PC-9 (cell line): Measurements from ENCODE around the gene TOX3. TPM values are rescaled to one million over a fixed set of nuclear protein-coding genes. Genes with fewer than 3 reads are reported as not detected.

Experiments
- Bru-seq: library from RNA; stranded (reverse); fragments of 400-500 nt; gene quantifications from one replicate; lab custom pipeline; 2021; lab: Mats Ljungman, UMichigan
- BruChase-seq, 2 experiments: library from RNA; stranded (reverse); fragments of 400-500 nt; gene quantifications; one replicate each; lab custom pipeline; 2021; lab: Mats Ljungman, UMichigan
- BruUV-seq: library from RNA; stranded (reverse); fragments of 400-500 nt; replicated peaks from 2 replicates; lab custom pipeline; 2021; lab: Mats Ljungman, UMichigan
- CTCF ChIA-PET: fragments of 300-600 bp; sonication (Branson Sonifier 250); formaldehyde crosslinking; loops from one replicate; lab custom pipeline; 2022; ENCODE audit warnings: antibody characterized with exemption; lab: Charles Lee
- POLR2A ChIA-PET: fragments of 300-600 bp; sonication (Branson Sonifier 250); formaldehyde crosslinking; loops from one replicate; lab custom pipeline; 2022; ENCODE audit warnings: antibody characterized with exemption; ENCODE audit not compliant: unreplicated experiment; lab: Charles Lee
- DNase-seq, 2 experiments: peaks; one replicate each; pipeline versions ENCODE4 v3.0.0 to v3.0.0-alpha.2; 2015 to 2022; ENCODE audit warnings: mixed read lengths in 1 of 2
- H2AFZ ChIP-seq: fragments of 200-600 bp; sonication (generic); 2 replicates; pipeline ENCODE4 v1.8.1; 2017; ENCODE audit warnings: antibody characterized with exemption
- H3F3A ChIP-seq: fragments of 200-600 bp; sonication (generic); 2 replicates; pipeline ENCODE4 v1.8.1; 2017; ENCODE audit warnings: antibody characterized with exemption, mild to moderate bottlenecking, low read depth; ENCODE audit not compliant: insufficient read depth
- H3K27ac ChIP-seq: fragments of 200-600 bp; sonication (generic); 2 replicates; pipeline ENCODE4 v1.6.1; 2016; ENCODE audit warnings: mixed run types
- H3K27me3 ChIP-seq: fragments of 200-600 bp; sonication (generic); 2 replicates; pipeline ENCODE4 v1.6.1; 2016; ENCODE audit warnings: low read depth, mixed run types; ENCODE audit not compliant: insufficient read depth
- H3K36me3 ChIP-seq: fragments of 200-600 bp; sonication (generic); 2 replicates; pipeline ENCODE4 v1.6.1; 2016; ENCODE audit warnings: low read depth, mixed run types
- H3K4me1 ChIP-seq: fragments of 200-600 bp; sonication (generic); replicated peaks from 2 replicates; pipeline ENCODE4 v1.6.1; 2016; ENCODE audit warnings: mixed run types; ENCODE audit not compliant: insufficient read depth
- H3K4me2 ChIP-seq: fragments of 200-600 bp; sonication (generic); 2 replicates; pipeline ENCODE4 v1.6.1; 2017; ENCODE audit warnings: mixed run types
- H3K4me3 ChIP-seq: fragments of 200-600 bp; sonication (generic); 2 replicates; pipeline ENCODE4 v1.6.1; 2016; ENCODE audit warnings: mixed run types
- H3K79me2 ChIP-seq: fragments of 200-600 bp; sonication (generic); 2 replicates; pipeline ENCODE4 v1.6.1; 2017; ENCODE audit warnings: low read depth, mixed run types
- H3K9me2 ChIP-seq: fragments of 200-600 bp; sonication (generic); 2 replicates; pipeline ENCODE4 v1.8.1; 2017; ENCODE audit warnings: mild to moderate bottlenecking; ENCODE audit not compliant: insufficient read depth
- H3K9me3 ChIP-seq: fragments of 200-600 bp; sonication (generic); 2 replicates; pipeline ENCODE4 v1.8.1; 2016; ENCODE audit warnings: low read depth; ENCODE audit not compliant: insufficient read depth
- H4K20me1 ChIP-seq: fragments of 200-600 bp; sonication (generic); 2 replicates; pipeline ENCODE4 v1.8.1; 2017; ENCODE audit not compliant: insufficient read depth
- CTCF ChIP-seq: fragments of 200-600 bp; sonication (generic); conservative IDR thresholded peaks from 2 replicates; pipeline ENCODE4 v1.6.1; 2017; ENCODE audit warnings: mixed run types, antibody characterized with exemption, mild to moderate bottlenecking, moderate library complexity
- EZH2 ChIP-seq: fragments of 200-600 bp; sonication (generic); IDR thresholded peaks from 2 replicates; pipeline ENCODE4 v1.8.0; 2017; ENCODE audit warnings: antibody characterized with exemption, low read depth
- intact Hi-C: fragments of 100-400 bp; cut with micrococcal nuclease; formaldehyde crosslinking; loops from one replicate; pipeline ENCODE4 v1.10.0; 2022; ENCODE audit not compliant: unreplicated experiment
- long read RNA-seq: library from polyadenylated mRNA; stranded (forward); transcript quantifications from one replicate; pipeline ENCODE4 v2.0.0, GENCODE V29; 2022
- total RNA-seq: library from RNA; stranded (reverse); gene quantifications from 2 replicates; pipeline ENCODE4 v1.2.3, GENCODE V29; 2021

The TOX3 gene
- total RNA-seq (not detected in 2 replicates), Bru-seq, nascent RNA (percentile 1 among the genes with signal in this experiment), BruChase-seq, experiment 1, labeled RNA remaining after a 2-hour chase (not detected), BruChase-seq, experiment 2, labeled RNA remaining after a 6-hour chase (not detected)
- long read RNA-seq: 0 reads

GRCh38 chr16:52547004-52547833 is at the start of gene TOX3:
Gene TOX3, minus strand, starts transcription at chr16:52547143. Its CDS starts 420 bp downstream, at chr16:52546723.
- POLR2A ChIA-PET: no interaction called here
- no peak within 1 kb of the TSS for H2AFZ ChIP-seq
- no peaks in the 10 kb centered on the region for H3F3A ChIP-seq
- no peaks in the 10 kb centered on the region for H3K4me1 ChIP-seq
- H3K27me3 ChIP-seq: no peaks in the 10 kb centered on the region
- H3K9me2 ChIP-seq: no peaks in the 10 kb centered on the region
- TF ChIP-seq CTCF: no peak
- CTCF ChIA-PET: no interaction called here
- no peaks in the 10 kb centered on the region for H3K9me3 ChIP-seq
- H3K4me2 ChIP-seq: no peak within 1 kb of the TSS
- no peak for DNase-seq
- intact Hi-C loops: no loop called here
- no peaks in the 10 kb centered on the region for H3K36me3 ChIP-seq
- H3K27ac ChIP-seq: no peak within 1 kb of the TSS
- BruUV-seq: no TSS peak
- no peaks in the 10 kb centered on the region for H4K20me1 ChIP-seq
- no peaks in the 10 kb centered on the region for H3K79me2 ChIP-seq
- no peak within 1 kb of the TSS for H3K4me3 ChIP-seq

GRCh38 chr16:52592778-52593177 is 45.8 kb upstream of the TOX3 start:
- Histone ChIP-seq H3K9me2 (no peaks in the 10 kb centered on the region), H2AFZ (no peak overlapping the region), H3K27ac (no peak overlapping the region), H3K4me3 (no peak overlapping the region), H3K27me3 (0 out of 2 replicates have a peak, but pooled peaks cover 6% of the 10 kb centered on the region), H3K9me3 (no peaks in the 10 kb centered on the region), H3K4me1 (no peaks in the 10 kb centered on the region), H4K20me1 (no peaks in the 10 kb centered on the region), H3F3A (no peaks in the 10 kb centered on the region), H3K4me2 (no peak overlapping the region), H3K79me2 (no peaks in the 10 kb centered on the region), H3K36me3 (no peaks in the 10 kb centered on the region)
- POLR2A ChIA-PET: no interaction called here
- intact Hi-C loops: no loop called here
- no peak for DNase-seq
- TF ChIP-seq EZH2 (no peak), CTCF (no peak)
- CTCF ChIA-PET: no interaction called here
- BruUV-seq: no TSS peak

- Histone ChIP-seq H2AFZ (no peak overlapping the region), H3K4me2 (no peak overlapping the region), H3K27me3 (0 out of 2 replicates have a peak, but pooled peaks cover 6% of the 10 kb centered on the region), H3F3A (no peaks in the 10 kb centered on the region), H3K36me3 (no peaks in the 10 kb centered on the region), H3K9me3 (no peaks in the 10 kb centered on the region), H3K9me2 (no peaks in the 10 kb centered on the region), H4K20me1 (no peaks in the 10 kb centered on the region), H3K4me3 (no peak overlapping the region), H3K79me2 (no peaks in the 10 kb centered on the region), H3K27ac (no peak overlapping the region), H3K4me1 (no peaks in the 10 kb centered on the region)
- no TSS peak for BruUV-seq
- no peak for DNase-seq
- TF ChIP-seq CTCF (no peak), EZH2 (no peak)
- intact Hi-C loops: no loop called here
- ChIA-PET POLR2A (no interaction called here), CTCF (no interaction called here)
These were observed 45.1 kb upstream of the TOX3 start for GRCh38 chr16:52591934-52592592.
